Activated CD8-positive, alpha-beta memory T cell treated with anti-CD3 and anti-CD28 coated beads, Interleukin-2, amount 50 U/mL, for 1 hour (primary cell): ENCODE data around the gene PLAAT5.
"Not testable (repeated sequence)": the region's sequence is repeated elsewhere in the genome, so short reads cannot be mapped to it uniquely, and the experiment has no call there.

Experiments used
- DNase-seq: peaks from one replicate; pipeline ENCODE4 v3.0.0-alpha.2; 2020; ENCODE audit errors: extremely low read depth

Gene PLAAT5

GRCh38 chr11:63480039-63480438 is 10.9 kb downstream of the PLAAT5 start:
- no peak for DNase-seq

GRCh38 chr11:63478896-63479295 is 12.1 kb downstream of the PLAAT5 start:
- DNase-seq: peak; percentile 26

GRCh38 chr11:63476618-63477017 is 14.3 kb downstream of the PLAAT5 start:
- DNase-seq: no peak

- DNase-seq: no peak
These were observed 18.6 kb downstream of the PLAAT5 start for GRCh38 chr11:63472372-63472771.

GRCh38 chr11:63470311-63470710 is 20.7 kb downstream of the PLAAT5 start:
- no peak for DNase-seq

GRCh38 chr11:63462137-63462536 is 28.8 kb downstream of the PLAAT5 start:
- no peak for DNase-seq

GRCh38 chr11:63459586-63459985 is 31.4 kb downstream of the PLAAT5 start:
- DNase-seq: no peak

- no peak for DNase-seq
These were observed 42.3 kb downstream of the PLAAT5 start for GRCh38 chr11:63448646-63449045.

GRCh38 chr11:63445720-63446119 is 45.2 kb downstream of the PLAAT5 start:
- DNase-seq: no peak

GRCh38 chr11:63445118-63445517 is 45.8 kb downstream of the PLAAT5 start:
- no peak for DNase-seq

- no peak for DNase-seq
These were observed 46.8 kb downstream of the PLAAT5 start for GRCh38 chr11:63444160-63444559.

GRCh38 chr11:63443714-63444113 is 47.3 kb downstream of the PLAAT5 start:
- no peak for DNase-seq

GRCh38 chr11:63435831-63436230 is 55.1 kb downstream of the PLAAT5 start:
- DNase-seq: not testable (repeated sequence)

GRCh38 chr11:63435351-63435750 is 55.6 kb downstream of the PLAAT5 start:
- DNase-seq: not testable (repeated sequence)

- DNase-seq: not testable (repeated sequence)
These were observed 60.2 kb downstream of the PLAAT5 start for GRCh38 chr11:63430731-63431130.

- no peak for DNase-seq
These were observed 62.9 kb downstream of the PLAAT5 start for GRCh38 chr11:63427971-63428508.

- DNase-seq: no peak
These were observed 73.7 kb downstream of the PLAAT5 start for GRCh38 chr11:63417174-63417852.
